GM18907 (cell line): ENCODE data around the gene PFDN2.

Source experiments
- ATAC-seq: cut with Tn5 transposase; IDR thresholded peaks from one replicate; pipeline ENCODE4 v1.9.1; 2021; ENCODE audit warnings: mild to moderate bottlenecking, moderate library complexity; ENCODE audit not compliant: unreplicated experiment

PFDN2 gene

GRCh38 chr1:161061419-161061818 is 56.4 kb downstream of the PFDN2 start:
- ATAC-seq = no peak

DNA sequence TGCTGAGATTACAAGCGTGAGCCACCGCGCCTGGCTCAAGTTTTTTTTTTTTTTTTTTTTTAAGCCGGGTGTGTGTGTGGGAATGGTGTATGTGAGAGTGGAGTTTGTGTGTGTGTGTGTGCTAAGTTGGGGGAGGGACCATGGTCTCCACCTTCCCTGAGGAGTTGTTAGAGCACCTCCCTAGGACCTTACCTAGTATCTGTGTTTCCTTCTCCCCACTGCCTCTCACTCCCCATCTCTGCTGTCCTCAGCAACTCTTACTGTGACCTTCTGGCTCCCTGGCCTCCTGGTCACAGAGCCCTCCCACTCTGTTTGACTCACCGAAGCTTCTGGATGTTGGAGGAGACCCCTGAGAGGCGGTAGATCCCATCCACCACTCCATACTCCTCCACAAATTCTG is 58.5 kb downstream of the PFDN2 start:
- no peak for ATAC-seq

DNA sequence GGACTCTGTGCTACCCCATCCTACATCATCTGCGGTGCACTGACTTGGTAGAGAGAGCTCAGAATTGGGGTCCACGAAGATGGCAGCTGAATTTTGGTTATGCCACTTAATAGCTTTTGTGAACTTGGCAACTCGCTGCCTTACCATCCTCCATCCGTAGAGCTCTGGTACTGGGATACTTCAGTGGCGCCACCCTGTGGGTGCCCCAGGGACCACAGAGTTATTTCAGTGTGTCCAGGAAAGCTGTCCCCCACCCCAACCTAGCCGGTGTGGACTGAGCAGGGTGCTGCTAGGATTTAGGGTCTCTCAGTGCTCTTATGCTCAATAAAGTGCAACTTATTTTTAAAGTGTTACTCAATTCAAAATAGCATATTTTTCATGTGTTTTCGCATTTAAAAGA is 63.0 kb downstream of the PFDN2 start:
- ATAC-seq = no peak

- no peak for ATAC-seq
These were observed 63.6 kb downstream of the PFDN2 start for GRCh38 chr1:161054232-161054631.

DNA sequence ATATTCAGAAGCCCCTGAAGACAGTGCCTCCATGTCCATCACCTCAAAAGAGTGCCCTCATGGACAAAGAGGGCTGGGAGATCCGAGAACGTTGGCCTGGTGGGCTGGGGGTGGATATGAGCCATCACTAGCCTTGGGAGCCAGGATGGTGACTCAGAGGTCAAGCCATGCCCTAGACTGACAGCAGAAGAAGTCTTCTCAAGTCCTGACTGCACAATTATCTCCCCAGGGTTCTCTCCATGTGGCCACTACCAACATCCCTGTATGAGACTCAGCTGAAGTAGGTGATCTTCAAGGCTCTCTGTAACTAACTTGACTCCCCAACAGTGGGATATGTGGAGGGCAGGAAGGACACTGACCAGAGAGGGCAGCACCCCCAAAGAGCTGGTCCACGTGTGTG is 64.9 kb downstream of the PFDN2 start:
- no peak for ATAC-seq

DNA sequence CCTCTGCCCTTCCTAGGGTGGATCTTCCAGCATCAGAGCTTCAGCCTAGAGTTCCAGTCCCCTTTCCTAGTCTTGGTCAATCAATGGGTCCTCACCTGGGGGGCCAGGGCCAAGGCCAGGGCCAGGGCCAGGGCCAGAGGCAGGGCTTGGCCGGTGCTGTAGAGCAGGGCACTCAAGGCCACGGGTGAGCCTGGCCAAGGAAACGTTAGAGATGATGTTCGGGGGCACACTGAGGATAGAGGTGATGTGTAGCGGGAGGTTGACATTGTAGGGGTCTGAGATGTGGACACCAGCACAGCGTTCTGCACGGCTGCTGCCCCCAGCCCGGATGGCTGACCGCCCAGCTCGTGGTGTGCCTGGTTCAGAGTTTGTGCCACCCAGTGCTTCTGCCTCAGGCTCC is 66.6 kb downstream of the PFDN2 start:
- ATAC-seq = no peak
